HUES6 (cell line): Measurements from ENCODE around the gene CTXN1.
A peak's percentile ranks its signal among the peaks of the same experiment; 100 is the strongest.
"Not testable (repeated sequence)": the region's sequence is repeated elsewhere in the genome, so short reads cannot be mapped to it uniquely, and the experiment has no call there.

Source experiments
- H3K27ac ChIP-seq: 2 replicates; pipeline ENCODE4 v1.7.0; 2013; ENCODE audit warnings: low read depth, mild to moderate bottlenecking, low read length, inconsistent platforms
- H3K27me3 ChIP-seq: 2 replicates; pipeline ENCODE4 v1.6.1; 2013; ENCODE audit warnings: low read length; ENCODE audit not compliant: control insufficient read depth, insufficient read depth
- H3K36me3 ChIP-seq: 2 replicates; pipeline ENCODE4 v1.6.1; 2013; ENCODE audit warnings: low read length; ENCODE audit not compliant: control insufficient read depth, insufficient read depth
- H3K4me1 ChIP-seq: 2 replicates; pipeline ENCODE4 v1.6.1; 2013; ENCODE audit warnings: low read length; ENCODE audit not compliant: control insufficient read depth, insufficient read depth
- H3K4me3 ChIP-seq: 2 replicates; pipeline ENCODE4 v1.5.1; 2013; ENCODE audit warnings: low read depth, low read length
- H3K9ac ChIP-seq: one replicate; pipeline ENCODE4 v1.6.1; 2013; ENCODE audit warnings: mild to moderate bottlenecking, low read length
- H3K9me3 ChIP-seq: 2 replicates; pipeline ENCODE4 v1.6.1; 2013; ENCODE audit warnings: low read depth, low read length; ENCODE audit not compliant: control insufficient read depth, insufficient read depth

Gene CTXN1

GRCh38 chr19:7931221-7932061, 5.5 kb upstream of the CTXN1 start:
- H3K27me3 ChIP-seq = no peaks in the 10 kb centered on the region
- no peak overlapping the region for H3K4me3 ChIP-seq
- H3K27ac ChIP-seq = no peak overlapping the region
- H3K9me3 ChIP-seq = no peaks in the 10 kb centered on the region
- peaks cover 68% of the 10 kb centered on the region for H3K36me3 ChIP-seq
- H3K4me1 ChIP-seq = peaks cover 3% of the 10 kb centered on the region; the same call in 1 of the 2 replicates
- no peak overlapping the region for H3K9ac ChIP-seq

- Histone ChIP-seq H3K27me3 (no peaks in the 10 kb centered on the region), H3K36me3 (peaks cover 61% of the 10 kb centered on the region), H3K4me1 (peaks cover 3% of the 10 kb centered on the region; the same call in 1 of the 2 replicates), H3K9ac (no peak overlapping the region), H3K27ac (no peak overlapping the region), H3K4me3 (no peak overlapping the region), H3K9me3 (no peaks in the 10 kb centered on the region)
Measured at GRCh38 chr19:7930765-7931164, 4.8 kb upstream of the CTXN1 start.

GRCh38 chr19:7930030-7930429, 4.1 kb upstream of the CTXN1 start:
- not testable (repeated sequence) for H3K27ac ChIP-seq, H3K9me3 ChIP-seq, H3K9ac ChIP-seq, H3K4me1 ChIP-seq, H3K4me3 ChIP-seq, H3K27me3 ChIP-seq
- H3K36me3 ChIP-seq = peaks cover 53% of the 10 kb centered on the region

GRCh38 chr19:7928741-7929701, 3.1 kb upstream of the CTXN1 start:
- Histone ChIP-seq H3K9me3 (no peaks in the 10 kb centered on the region), H3K4me3 (no peak overlapping the region), H3K36me3 (peaks cover 43% of the 10 kb centered on the region), H3K27ac (no peak overlapping the region), H3K27me3 (no peaks in the 10 kb centered on the region), H3K9ac (no peak overlapping the region), H3K4me1 (peaks cover 6% of the 10 kb centered on the region; the same call in 1 of the 2 replicates)

GRCh38 chr19:7928334-7928706, 2.4 kb upstream of the CTXN1 start:
- Histone ChIP-seq H3K27ac (no peak overlapping the region), H3K27me3 (no peaks in the 10 kb centered on the region), H3K4me1 (peaks cover 6% of the 10 kb centered on the region; the same call in 1 of the 2 replicates), H3K9me3 (no peaks in the 10 kb centered on the region), H3K4me3 (no peak overlapping the region), H3K36me3 (peaks cover 36% of the 10 kb centered on the region), H3K9ac (no peak overlapping the region)

- H3K27me3 ChIP-seq = no peaks in the 10 kb centered on the region
- H3K4me3 ChIP-seq = no peak overlapping the region
- peaks cover 31% of the 10 kb centered on the region for H3K36me3 ChIP-seq
- no peak overlapping the region for H3K27ac ChIP-seq
- peak overlapping the region; percentile 9 for H3K9ac ChIP-seq
- H3K9me3 ChIP-seq = no peaks in the 10 kb centered on the region
- H3K4me1 ChIP-seq = peaks cover 6% of the 10 kb centered on the region; the same call in 1 of the 2 replicates
Measured at GRCh38 chr19:7927605-7928333, 1.8 kb upstream of the CTXN1 start.

GRCh38 chr19:7926727-7927604, 1.0 kb upstream of the CTXN1 start:
- Histone ChIP-seq H3K4me3 (no peak overlapping the region), H3K9me3 (no peaks in the 10 kb centered on the region), H3K9ac (peak overlapping the region; percentile 9), H3K4me1 (peaks cover 6% of the 10 kb centered on the region; the same call in 1 of the 2 replicates), H3K27me3 (no peaks in the 10 kb centered on the region), H3K27ac (no peak overlapping the region), H3K36me3 (peaks cover 28% of the 10 kb centered on the region)

GRCh38 chr19:7925171-7925851, 624 bp downstream of the CTXN1 start:
- Histone ChIP-seq H3K36me3 (peaks cover 11% of the 10 kb centered on the region), H3K4me3 (peak overlapping the region; percentile 56), H3K9ac (no peak overlapping the region), H3K9me3 (no peaks in the 10 kb centered on the region), H3K27me3 (no peaks in the 10 kb centered on the region), H3K4me1 (peaks cover 11% of the 10 kb centered on the region; the same call in 1 of the 2 replicates), H3K27ac (no peak overlapping the region)

- Histone ChIP-seq H3K4me1 (peaks cover 14% of the 10 kb centered on the region; the same call in 1 of the 2 replicates), H3K27me3 (no peaks in the 10 kb centered on the region), H3K27ac (no peak overlapping the region)
Measured at GRCh38 chr19:7924651-7925170, 1.2 kb downstream of the CTXN1 start.

More at GRCh38 chr19:7924651-7925170, 1.2 kb downstream of the CTXN1 start:
- Histone ChIP-seq H3K9ac (no peak overlapping the region), H3K36me3 (peaks cover 7% of the 10 kb centered on the region), H3K9me3 (no peaks in the 10 kb centered on the region), H3K4me3 (peak overlapping the region; percentile 28; the same call in 1 of the 2 replicates)
